ENCODE results near the gene KCNH5. TPM values are rescaled to one million over a fixed set of nuclear protein-coding genes. Genes with fewer than 3 reads are reported as not detected.

Gene KCNH5
- total and polyA plus RNA-seq, 8 donors: 0.04 to 0.11 (median 0.11) TPM; not detected in 4

DNA sequence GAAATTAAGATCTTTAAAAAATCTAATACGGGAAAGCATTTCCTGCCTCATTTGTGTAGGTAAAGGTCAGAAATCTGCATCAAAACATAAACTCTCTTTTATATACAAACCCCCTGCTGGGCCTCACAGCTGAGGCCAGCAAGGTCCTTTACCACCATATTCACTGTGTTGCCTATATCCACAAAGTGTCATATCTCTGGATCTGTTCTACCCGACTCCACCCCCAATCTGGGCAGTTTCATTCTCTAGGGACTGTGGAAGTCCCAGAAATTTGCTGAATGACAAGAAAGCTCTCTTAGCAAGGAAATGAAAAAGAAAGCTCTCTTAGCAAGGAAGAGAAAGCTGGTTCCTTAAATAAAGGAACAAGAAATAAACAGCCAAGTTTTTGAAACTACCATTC, 301.7 kb downstream of the KCNH5 start:
- no peak for ATAC-seq
- Histone ChIP-seq H3K4me1 (no peaks in the 10 kb centered on the region), H3K27me3 (no peaks in the 10 kb centered on the region), H3K36me3 (no peaks in the 10 kb centered on the region), H3K9me3 (peaks cover 0 to 3% of the 10 kb centered on the region in 2 donors), H3K4me3 (no peak overlapping the region), H3K27ac (no peak overlapping the region)
- intact Hi-C loops (cut with DNase I): no loop called here
- TF ChIP-seq, protein P1, sequence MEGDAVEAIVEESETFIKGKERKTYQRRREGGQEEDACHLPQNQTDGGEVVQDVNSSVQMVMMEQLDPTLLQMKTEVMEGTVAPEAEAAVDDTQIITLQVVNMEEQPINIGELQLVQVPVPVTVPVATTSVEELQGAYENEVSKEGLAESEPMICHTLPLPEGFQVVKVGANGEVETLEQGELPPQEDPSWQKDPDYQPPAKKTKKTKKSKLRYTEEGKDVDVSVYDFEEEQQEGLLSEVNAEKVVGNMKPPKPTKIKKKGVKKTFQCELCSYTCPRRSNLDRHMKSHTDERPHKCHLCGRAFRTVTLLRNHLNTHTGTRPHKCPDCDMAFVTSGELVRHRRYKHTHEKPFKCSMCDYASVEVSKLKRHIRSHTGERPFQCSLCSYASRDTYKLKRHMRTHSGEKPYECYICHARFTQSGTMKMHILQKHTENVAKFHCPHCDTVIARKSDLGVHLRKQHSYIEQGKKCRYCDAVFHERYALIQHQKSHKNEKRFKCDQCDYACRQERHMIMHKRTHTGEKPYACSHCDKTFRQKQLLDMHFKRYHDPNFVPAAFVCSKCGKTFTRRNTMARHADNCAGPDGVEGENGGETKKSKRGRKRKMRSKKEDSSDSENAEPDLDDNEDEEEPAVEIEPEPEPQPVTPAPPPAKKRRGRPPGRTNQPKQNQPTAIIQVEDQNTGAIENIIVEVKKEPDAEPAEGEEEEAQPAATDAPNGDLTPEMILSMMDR (IDR thresholded peaks at IDR 0.05): no peak
- DNase-seq: no peak

DNA sequence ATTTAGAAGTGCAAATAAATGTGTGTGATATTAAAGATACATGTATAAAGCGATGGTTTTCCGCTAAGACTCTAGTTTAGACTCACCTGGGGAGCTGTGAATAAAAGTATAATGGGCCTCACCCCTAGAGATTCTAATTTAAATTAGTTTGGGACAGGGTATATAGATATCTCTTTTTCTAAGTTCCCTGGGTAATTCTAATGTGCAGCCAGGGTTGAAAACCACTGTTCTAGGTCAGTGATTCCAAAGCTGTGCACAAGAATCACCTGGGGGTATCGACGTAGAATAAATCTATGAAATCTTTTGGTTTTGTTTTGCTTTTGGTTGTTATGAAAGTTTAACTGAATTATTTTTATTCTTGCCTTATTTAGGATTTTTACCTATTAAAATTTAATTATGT, 302.1 kb downstream of the KCNH5 start:
- no peaks in the 10 kb centered on the region for H3K36me3 ChIP-seq
- ATAC-seq (no peak), DNase-seq (no peak)

DNA sequence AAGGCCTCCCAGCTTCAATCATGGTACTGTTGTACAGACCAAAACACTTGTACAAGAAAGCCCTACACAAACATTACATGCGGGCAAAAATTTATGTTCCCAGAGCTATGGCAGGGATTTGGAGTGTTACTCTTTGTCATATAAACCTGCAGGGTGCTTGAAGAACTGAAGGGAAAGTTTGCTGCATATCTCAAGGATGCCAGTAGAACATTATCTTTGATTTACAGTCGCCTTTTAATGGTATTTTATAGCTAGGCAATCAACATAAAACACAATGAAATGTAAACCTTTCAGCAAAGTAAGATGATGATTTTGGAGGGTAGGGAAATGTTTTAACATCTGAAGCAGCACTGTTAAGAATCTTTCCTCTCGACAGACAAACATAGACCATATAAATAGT, 305.6 kb downstream of the KCNH5 start:
- TF ChIP-seq, protein P1 (IDR thresholded peaks at IDR 0.05): no peak
- Histone ChIP-seq H3K4me1 (no peaks in the 10 kb centered on the region), H3K9me3 (no peaks in the 10 kb centered on the region), H3K4me3 (no peak overlapping the region), H3K36me3 (no peaks in the 10 kb centered on the region), H3K27ac (no peak overlapping the region), H3K27me3 (no peaks in the 10 kb centered on the region)
- DNase-seq (no peak), ATAC-seq (no peak)
- intact Hi-C loops (cut with DNase I): no loop called here

More for the DNA sequence above, 302.1 kb downstream of the KCNH5 start:
- peaks cover 0 to 3% of the 10 kb centered on the region in 2 donors for H3K9me3 ChIP-seq
- no peak overlapping the region for H3K27ac ChIP-seq
- no peaks in the 10 kb centered on the region for H3K27me3 ChIP-seq
- H3K4me3 ChIP-seq: no peak overlapping the region
- no peaks in the 10 kb centered on the region for H3K4me1 ChIP-seq
- TF ChIP-seq, protein P1 (IDR thresholded peaks at IDR 0.05): no peak
- intact Hi-C loops (cut with DNase I): no loop called here

DNA sequence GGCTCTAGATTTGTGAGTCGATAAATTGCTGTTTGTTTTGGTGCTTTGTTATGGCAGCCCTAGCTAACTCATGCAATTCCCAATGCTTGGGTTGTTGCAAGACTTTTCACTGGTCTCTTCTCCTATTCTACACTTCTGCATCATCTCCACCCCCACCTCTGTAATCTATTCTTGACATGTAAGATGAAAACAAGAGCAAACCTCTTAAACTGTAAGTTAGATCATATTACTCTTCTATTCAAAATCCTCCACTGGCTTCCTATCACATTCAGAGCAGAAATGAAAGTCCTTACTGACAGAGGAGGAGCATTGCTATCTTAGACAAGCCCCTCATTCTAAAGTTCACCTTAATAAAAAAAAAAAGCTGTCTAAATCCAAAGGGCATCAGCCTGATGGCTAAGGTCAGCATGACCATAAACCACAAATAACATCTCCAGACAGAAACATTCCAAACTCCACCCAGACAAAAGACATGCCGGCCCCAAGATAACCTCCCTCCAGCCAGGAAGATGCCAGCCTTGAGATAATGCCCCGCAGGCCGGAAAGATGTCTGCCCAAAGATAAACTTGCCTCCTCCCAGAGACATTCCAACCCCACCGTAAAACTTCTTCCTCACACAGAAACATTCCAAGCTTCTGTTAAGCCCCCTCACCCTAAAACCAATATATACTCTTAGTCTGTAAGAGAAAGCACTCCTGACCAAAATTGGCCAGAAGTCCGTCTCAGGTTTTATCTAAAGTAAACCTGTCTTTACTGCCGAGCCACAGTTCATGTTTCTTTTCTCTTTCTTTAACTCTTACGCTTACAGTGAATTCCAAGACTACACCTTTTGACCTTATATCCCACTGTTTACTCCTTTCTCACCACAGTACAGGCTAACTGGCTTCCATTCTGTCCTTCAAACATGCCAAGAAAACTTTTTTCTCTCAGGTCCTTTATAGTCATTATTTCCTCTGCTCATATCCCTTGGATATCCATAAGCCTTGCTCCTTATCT, 308.9 kb downstream of the KCNH5 start:
- intact Hi-C loops (cut with DNase I): no loop called here
- Histone ChIP-seq H3K27ac (no peak overlapping the region), H3K4me1 (no peaks in the 10 kb centered on the region), H3K9me3 (no peaks in the 10 kb centered on the region), H3K27me3 (no peaks in the 10 kb centered on the region), H3K36me3 (no peaks in the 10 kb centered on the region), H3K4me3 (no peak overlapping the region)
- TF ChIP-seq, protein P1 (IDR thresholded peaks at IDR 0.05): no peak
- no peak for ATAC-seq
- no peak for DNase-seq

DNA sequence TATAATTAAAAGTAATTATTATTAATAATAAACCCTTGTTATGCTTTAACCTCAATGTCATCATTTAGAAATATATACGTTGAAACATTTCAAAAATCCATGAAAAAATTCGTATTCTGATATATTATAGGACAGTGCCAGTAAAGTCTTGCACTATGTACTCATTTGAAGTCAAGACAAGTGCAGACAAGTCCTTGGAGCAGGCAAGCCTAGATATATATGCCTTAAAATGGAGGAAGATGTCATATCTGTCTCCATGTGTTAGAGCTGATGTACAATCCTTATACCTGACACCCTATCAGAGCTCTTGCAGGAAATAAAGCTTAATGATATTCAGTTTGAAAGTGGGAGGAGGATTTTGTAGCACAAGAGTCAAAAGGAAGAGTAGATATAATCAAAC, 310.4 kb downstream of the KCNH5 start:
- Histone ChIP-seq H3K4me3 (no peak overlapping the region), H3K4me1 (no peaks in the 10 kb centered on the region), H3K9me3 (no peaks in the 10 kb centered on the region), H3K27ac (no peak overlapping the region), H3K27me3 (no peaks in the 10 kb centered on the region), H3K36me3 (no peaks in the 10 kb centered on the region)
- TF ChIP-seq, protein P1 (IDR thresholded peaks at IDR 0.05): no peak
- ATAC-seq: no peak
- intact Hi-C loops (cut with DNase I): no loop called here
- no peak for DNase-seq

All from left lung (tissue), 10 donors.